ENCODE data around the gene KRT4.

GRCh38 chr12:52814710-52815155 lies 817 bp upstream of the KRT4 start:
- TF ChIP-seq CTCF (conservative IDR thresholded peaks at IDR 0.05; ENCODE audit: low read length) (no peak), EZH2phosphoT487 (IDR thresholded peaks at IDR 0.05; ENCODE audit: borderline replicate concordance, low read depth, low read length) (no peak)
